Hepatocyte (in vitro differentiated cells): ENCODE results near the gene FMO3. TPM values are rescaled to one million over a fixed set of nuclear protein-coding genes. Genes with fewer than 3 reads are reported as not detected.

Experiments used
- DNase-seq: peaks from one replicate; pipeline ENCODE4 v3.0.0-alpha.2; 2016; ENCODE audit warnings: low spot score
- H2AFZ ChIP-seq: fragments of 200-600 bp; sonication (generic); 2 replicates; pipeline ENCODE4 v1.6.0; 2016; ENCODE audit warnings: antibody characterized with exemption, mild to moderate bottlenecking
- H3K27ac ChIP-seq: fragments of 200-600 bp; sonication (generic); 2 replicates; pipeline ENCODE4 v1.5.1; 2016; ENCODE audit warnings: mild to moderate bottlenecking
- H3K27me3 ChIP-seq: fragments of 200-600 bp; sonication (generic); 2 replicates; pipeline ENCODE4 v1.6.1; 2016
- H3K36me3 ChIP-seq: fragments of 200-600 bp; sonication (generic); replicated peaks from 2 replicates; pipeline ENCODE4 v1.5.1; 2016; ENCODE audit warnings: low read depth; ENCODE audit not compliant: insufficient read depth
- H3K4me1 ChIP-seq: fragments of 200-600 bp; sonication (generic); 2 replicates; pipeline ENCODE4 v1.5.1; 2016; ENCODE audit warnings: mild to moderate bottlenecking, moderate library complexity; ENCODE audit not compliant: insufficient read depth
- H3K4me2 ChIP-seq: fragments of 200-600 bp; sonication (generic); 2 replicates; pipeline ENCODE4 v1.6.0; 2016
- H3K4me3 ChIP-seq: fragments of 200-600 bp; sonication (generic); 2 replicates; pipeline ENCODE4 v1.5.1; 2016; ENCODE audit warnings: mild to moderate bottlenecking
- H3K79me2 ChIP-seq: fragments of 200-600 bp; sonication (generic); 2 replicates; pipeline ENCODE4 v1.6.0; 2017; ENCODE audit warnings: mild to moderate bottlenecking
- H3K9me2 ChIP-seq: fragments of 200-600 bp; sonication (generic); replicated peaks from 2 replicates; pipeline ENCODE4 v1.6.0; 2017; ENCODE audit warnings: mild to moderate bottlenecking; ENCODE audit not compliant: insufficient read depth
- H3K9me3 ChIP-seq: fragments of 200-600 bp; sonication (generic); 2 replicates; pipeline ENCODE4 v1.5.1; 2016; ENCODE audit warnings: low read depth, mild to moderate bottlenecking
- H4K20me1 ChIP-seq: fragments of 200-600 bp; sonication (generic); 2 replicates; pipeline ENCODE4 v1.6.0; 2016; ENCODE audit warnings: mild to moderate bottlenecking; ENCODE audit not compliant: insufficient read depth, poor library complexity, severe bottlenecking
- EZH2 ChIP-seq: fragments of 200-600 bp; sonication (generic); IDR thresholded peaks from 2 replicates; pipeline ENCODE4 v1.6.1; 2016; ENCODE audit warnings: antibody characterized with exemption, mild to moderate bottlenecking, borderline replicate concordance
- EZH2phosphoT487 ChIP-seq: fragments of 200-600 bp; sonication (generic); IDR thresholded peaks from one replicate; pipeline ENCODE4 v1.6.1; 2018; ENCODE audit warnings: antibody characterized with exemption, mild to moderate bottlenecking, low read depth, moderate library complexity; ENCODE audit not compliant: unreplicated experiment, severe bottlenecking
- WGBS: methylation state at CpG from one replicate; pipeline ENCODE4 v1.1.6; 2016; ENCODE audit warnings: low lambda C conversion rate; ENCODE audit errors: missing lambda C conversion rate; 5-methylcytosine and 5-hydroxymethylcytosine counted together
- polyA plus RNA-seq: library from polyadenylated mRNA; unstranded; fragments of >200 nt; fragmentation: Nextera tagmentation; extraction: Ambion mirVana; gene quantifications from 2 replicates; pipeline ENCODE4 v1.2.1, GENCODE V29; 2016
- total RNA-seq: library from RNA; depleted of rRNA; stranded (reverse); fragments of >200 nt; gene quantifications from 2 replicates; pipeline ENCODE4 v1.2.3, GENCODE V29; 2014
- TF ChIP-seq, protein P1 (sequence below): fragments of 200-600 bp; sonication (generic); IDR thresholded peaks from 2 replicates; pipeline ENCODE4 v1.5.1; 2016; ENCODE audit warnings: antibody characterized with exemption, mild to moderate bottlenecking; ENCODE audit not compliant: poor library complexity

FMO3 gene
- total and polyA plus RNA-seq, 2 experiments from 2014 or later, result 0.52 to 1.6 TPM

DNA sequence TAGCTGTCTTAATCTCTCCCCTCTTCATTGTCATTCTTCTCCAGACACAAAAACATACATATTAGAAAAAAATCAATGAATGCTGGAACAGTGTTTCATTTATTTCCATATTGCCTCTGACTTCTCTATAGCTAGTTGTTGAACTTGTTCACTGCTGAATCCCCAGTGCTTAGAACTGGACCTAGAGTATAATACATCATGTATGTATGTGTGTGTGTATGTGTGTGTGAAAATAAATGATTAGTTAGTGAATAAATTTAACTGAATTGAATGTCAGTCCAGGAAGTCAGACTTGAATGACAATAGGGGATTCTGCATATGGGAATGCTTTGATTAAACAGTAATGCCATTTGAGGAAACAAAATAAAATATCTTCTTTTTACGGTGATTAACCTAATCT, 36.4 kb downstream of the FMO3 start:
- no peaks in the 10 kb centered on the region for H4K20me1 ChIP-seq
- H3K79me2 ChIP-seq, result no peaks in the 10 kb centered on the region
- H3K9me3 ChIP-seq, result no peaks in the 10 kb centered on the region
- H3K27ac ChIP-seq, result no peak overlapping the region
- H3K4me3 ChIP-seq, result no peak overlapping the region
- H2AFZ ChIP-seq, result no peak overlapping the region
- TF ChIP-seq, protein P1, sequence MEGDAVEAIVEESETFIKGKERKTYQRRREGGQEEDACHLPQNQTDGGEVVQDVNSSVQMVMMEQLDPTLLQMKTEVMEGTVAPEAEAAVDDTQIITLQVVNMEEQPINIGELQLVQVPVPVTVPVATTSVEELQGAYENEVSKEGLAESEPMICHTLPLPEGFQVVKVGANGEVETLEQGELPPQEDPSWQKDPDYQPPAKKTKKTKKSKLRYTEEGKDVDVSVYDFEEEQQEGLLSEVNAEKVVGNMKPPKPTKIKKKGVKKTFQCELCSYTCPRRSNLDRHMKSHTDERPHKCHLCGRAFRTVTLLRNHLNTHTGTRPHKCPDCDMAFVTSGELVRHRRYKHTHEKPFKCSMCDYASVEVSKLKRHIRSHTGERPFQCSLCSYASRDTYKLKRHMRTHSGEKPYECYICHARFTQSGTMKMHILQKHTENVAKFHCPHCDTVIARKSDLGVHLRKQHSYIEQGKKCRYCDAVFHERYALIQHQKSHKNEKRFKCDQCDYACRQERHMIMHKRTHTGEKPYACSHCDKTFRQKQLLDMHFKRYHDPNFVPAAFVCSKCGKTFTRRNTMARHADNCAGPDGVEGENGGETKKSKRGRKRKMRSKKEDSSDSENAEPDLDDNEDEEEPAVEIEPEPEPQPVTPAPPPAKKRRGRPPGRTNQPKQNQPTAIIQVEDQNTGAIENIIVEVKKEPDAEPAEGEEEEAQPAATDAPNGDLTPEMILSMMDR, result no peak
- no peak overlapping the region for H3K4me2 ChIP-seq
- WGBS, result 88% methylated on average over 1 of the region's 1 CpG
- no peaks in the 10 kb centered on the region for H3K9me2 ChIP-seq
- H3K4me1 ChIP-seq, result no peaks in the 10 kb centered on the region
- no peaks in the 10 kb centered on the region for H3K36me3 ChIP-seq
- DNase-seq, result no peak
- H3K27me3 ChIP-seq, result no peaks in the 10 kb centered on the region

- 78% methylated on average over 2 of the region's 2 CpGs for WGBS
- no peak overlapping the region for H3K4me3 ChIP-seq
- H2AFZ ChIP-seq, result no peak overlapping the region
- H3K79me2 ChIP-seq, result no peaks in the 10 kb centered on the region
- H3K4me2 ChIP-seq, result no peak overlapping the region
- no peaks in the 10 kb centered on the region for H3K27me3 ChIP-seq
- H3K4me1 ChIP-seq, result no peaks in the 10 kb centered on the region
- no peaks in the 10 kb centered on the region for H4K20me1 ChIP-seq
- no peaks in the 10 kb centered on the region for H3K36me3 ChIP-seq
- no peaks in the 10 kb centered on the region for H3K9me2 ChIP-seq
- TF ChIP-seq EZH2phosphoT487 (no peak), EZH2 (no peak)
- TF ChIP-seq, protein P1, result no peak
- no peaks in the 10 kb centered on the region for H3K9me3 ChIP-seq
- no peak for DNase-seq
- no peak overlapping the region for H3K27ac ChIP-seq
These were observed 36.8 kb downstream of the FMO3 start for GRCh38 chr1:171127501-171127900.

DNA sequence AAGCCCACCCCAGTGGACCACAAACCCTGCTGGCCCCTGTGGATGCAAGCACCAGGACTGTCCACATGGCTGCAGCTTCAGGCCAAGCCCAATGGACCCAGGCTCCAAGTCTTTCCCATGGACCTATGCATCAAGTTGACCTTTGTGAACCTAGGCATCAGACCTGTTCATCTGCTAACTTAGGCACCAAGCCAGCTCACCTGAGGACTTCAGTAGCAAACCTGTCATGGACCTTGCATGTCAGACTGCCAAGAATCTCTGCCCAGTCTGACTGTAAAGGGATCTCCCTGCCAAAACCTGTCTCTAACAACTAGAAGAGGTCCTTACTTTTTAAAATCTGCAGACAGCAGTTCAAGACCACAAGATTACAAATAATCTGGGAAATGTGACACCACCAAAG, 37.8 kb downstream of the FMO3 start:
- H3K4me1 ChIP-seq, result no peaks in the 10 kb centered on the region
- H3K36me3 ChIP-seq, result no peaks in the 10 kb centered on the region
- no peak for DNase-seq
- H3K9me3 ChIP-seq, result no peaks in the 10 kb centered on the region
- no peaks in the 10 kb centered on the region for H4K20me1 ChIP-seq
- H3K79me2 ChIP-seq, result no peaks in the 10 kb centered on the region
- no peak overlapping the region for H2AFZ ChIP-seq
- no peak overlapping the region for H3K4me2 ChIP-seq
- no peak overlapping the region for H3K4me3 ChIP-seq
- TF ChIP-seq, protein P1, result no peak
- TF ChIP-seq EZH2 (no peak), EZH2phosphoT487 (no peak)
- H3K27ac ChIP-seq, result no peak overlapping the region
- no peaks in the 10 kb centered on the region for H3K27me3 ChIP-seq
- H3K9me2 ChIP-seq, result no peaks in the 10 kb centered on the region
